ENCODE measurements around the gene ARL13B.

Gene ARL13B

DNA sequence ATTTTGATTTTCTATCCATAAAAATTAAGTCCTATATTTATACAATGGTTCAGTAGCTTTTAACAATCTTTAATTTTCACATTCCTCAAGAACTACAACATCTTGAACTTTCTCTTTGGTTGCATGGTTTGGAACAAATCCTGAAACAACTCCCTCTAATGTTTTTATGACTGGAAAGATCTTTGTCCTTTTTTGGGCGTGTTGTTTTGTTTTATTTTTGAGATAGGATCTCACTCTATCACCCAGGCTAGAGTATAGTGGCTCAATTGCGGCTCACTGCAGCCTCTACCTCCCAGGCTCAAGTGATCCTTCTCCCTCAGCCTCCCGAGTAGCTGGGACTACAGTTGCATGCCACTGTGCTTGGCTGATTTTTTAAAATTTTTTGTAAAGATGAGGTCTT is 44.4 kb downstream of the ARL13B start:
- no peak overlapping the region for H2BK120ac ChIP-seq (ENCODE audit: low read depth, low read length)
- peaks cover 0 to 7% of the 10 kb centered on the region in 2 donors for H3K36me3 ChIP-seq (replicated peaks in 1 of 2; ENCODE audit: control insufficient read depth in 2 of 2, insufficient read depth in 2 of 2, low read length in 2 of 2)
- no peaks in the 10 kb centered on the region for H3K79me1 ChIP-seq (ENCODE audit: low read depth, low read length)
- no peak overlapping the region for H2AFZ ChIP-seq (ENCODE audit: low read length)
- H2BK5ac ChIP-seq (ENCODE audit: low read length): no peak overlapping the region
- no CpG with 5 or more reads among the region's 3 CpGs for WGBS, 2 donors (ENCODE audit: extremely low coverage in 2 of 2, insufficient read length in 2 of 2, insufficient replicate concordance in 1 of 2)
- H3K9me3 ChIP-seq (replicated peaks in 1 of 2; ENCODE audit: control insufficient read depth in 2 of 2, insufficient read depth in 1 of 2, low read depth in 1 of 2, low read length in 2 of 2): no peaks in the 10 kb centered on the region
- no peak overlapping the region for H4K91ac ChIP-seq (ENCODE audit: low read depth, low read length, poor library complexity)
- H3K23ac ChIP-seq (ENCODE audit: low read depth, low read length, poor library complexity): no peak overlapping the region
- no peak overlapping the region for H2BK15ac ChIP-seq (ENCODE audit: low read length)
- no peak overlapping the region for H2AK5ac ChIP-seq (ENCODE audit: low read depth, low read length)
- no peak overlapping the region for H3K18ac ChIP-seq (ENCODE audit: low read length)
- no peak overlapping the region for H3K4me2 ChIP-seq (ENCODE audit: insufficient read depth, low read length, poor library complexity, severe bottlenecking)
- H3K9ac ChIP-seq (ENCODE audit: low read depth, low read length, poor library complexity): no peak overlapping the region
- DNase-seq (ENCODE audit: low spot score): no peak
- no peak overlapping the region for H3K4me3 ChIP-seq (ENCODE audit: low read length in 2 of 2)
- no peak overlapping the region for H2BK12ac ChIP-seq (ENCODE audit: low read length)
- H3K14ac ChIP-seq (ENCODE audit: low read length): no peak overlapping the region
- H4K8ac ChIP-seq (ENCODE audit: low read depth, low read length): no peak overlapping the region
- H3K4me1 ChIP-seq (ENCODE audit: control insufficient read depth in 2 of 2, insufficient read depth in 1 of 2, low read depth in 1 of 2, low read length in 2 of 2): no peaks in the 10 kb centered on the region
- no peak overlapping the region for H3K4ac ChIP-seq (ENCODE audit: low read length)
- no peaks in the 10 kb centered on the region for H3K27me3 ChIP-seq (ENCODE audit: control insufficient read depth in 3 of 3, insufficient read depth in 3 of 3, low read depth in 1 of 3, low read length in 3 of 3)
- H3K27ac ChIP-seq (replicated peaks; ENCODE audit: low read length): no peak overlapping the region

DNA sequence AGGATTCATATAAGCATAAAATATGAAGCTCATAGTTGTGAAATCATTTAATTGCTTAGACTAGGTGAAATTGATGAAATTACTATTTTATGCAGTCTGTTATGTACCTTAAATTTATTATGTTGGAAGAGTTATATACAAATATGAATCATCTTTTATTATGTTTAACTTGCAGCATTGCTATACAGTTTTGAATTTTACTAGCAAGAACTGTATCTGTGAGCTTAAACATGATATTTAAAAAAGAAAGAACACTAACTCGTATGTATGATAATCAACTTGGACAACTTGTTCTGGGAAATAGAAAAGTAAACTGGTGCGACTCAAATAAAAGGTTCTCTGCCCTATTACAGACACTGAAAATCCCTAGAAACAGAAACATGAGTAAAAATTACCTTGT is 46.7 kb downstream of the ARL13B start:
- Histone ChIP-seq H3K27ac (replicated peaks; ENCODE audit: low read length) (no peak overlapping the region), H4K91ac (ENCODE audit: low read depth, low read length, poor library complexity) (no peak overlapping the region), H2BK15ac (ENCODE audit: low read length) (no peak overlapping the region), H2AFZ (ENCODE audit: low read length) (no peak overlapping the region), H3K18ac (ENCODE audit: low read length) (no peak overlapping the region), H3K4me3 (ENCODE audit: low read length in 2 of 2) (no peak overlapping the region), H3K27me3 (ENCODE audit: control insufficient read depth in 3 of 3, insufficient read depth in 3 of 3, low read depth in 1 of 3, low read length in 3 of 3) (no peaks in the 10 kb centered on the region), H4K8ac (ENCODE audit: low read depth, low read length) (no peak overlapping the region), H3K36me3 (replicated peaks in 1 of 2; ENCODE audit: control insufficient read depth in 2 of 2, insufficient read depth in 2 of 2, low read length in 2 of 2) (peaks cover 0 to 3% of the 10 kb centered on the region in 2 donors), H3K79me1 (ENCODE audit: low read depth, low read length) (no peaks in the 10 kb centered on the region), H2BK12ac (ENCODE audit: low read length) (no peak overlapping the region), H2AK5ac (ENCODE audit: low read depth, low read length) (no peak overlapping the region), H3K4ac (ENCODE audit: low read length) (no peak overlapping the region), H3K9me3 (replicated peaks in 1 of 2; ENCODE audit: control insufficient read depth in 2 of 2, insufficient read depth in 1 of 2, low read depth in 1 of 2, low read length in 2 of 2) (no peaks in the 10 kb centered on the region), H2BK5ac (ENCODE audit: low read length) (no peak overlapping the region), H3K4me1 (ENCODE audit: control insufficient read depth in 2 of 2, insufficient read depth in 1 of 2, low read depth in 1 of 2, low read length in 2 of 2) (no peaks in the 10 kb centered on the region), H3K4me2 (ENCODE audit: insufficient read depth, low read length, poor library complexity, severe bottlenecking) (no peak overlapping the region), H2BK120ac (ENCODE audit: low read depth, low read length) (no peak overlapping the region), H3K14ac (ENCODE audit: low read length) (no peak overlapping the region), H3K9ac (ENCODE audit: low read depth, low read length, poor library complexity) (no peak overlapping the region), H3K23ac (ENCODE audit: low read depth, low read length, poor library complexity) (no peak overlapping the region)
- WGBS, 2 donors (ENCODE audit: extremely low coverage in 2 of 2, insufficient read length in 2 of 2, insufficient replicate concordance in 1 of 2): no CpG with 5 or more reads among the region's 2 CpGs
- no peak for DNase-seq (ENCODE audit: low spot score)

GRCh38 chr3:94028093-94028837 is 48.3 kb downstream of the ARL13B start, which contains the start of gene STX19:
TSS of gene STX19 (minus strand) at chr3:94028597. CDS start at chr3:94015269, 13,328 bp downstream.
- no CpG with 5 or more reads among the region's 8 CpGs for WGBS, 2 donors (ENCODE audit: extremely low coverage in 2 of 2, insufficient read length in 2 of 2, insufficient replicate concordance in 1 of 2)

GRCh38 chr3:94036909-94037507 is 57.1 kb downstream of the ARL13B start:
- Histone ChIP-seq H3K14ac (ENCODE audit: low read length) (no peak overlapping the region), H3K9me3 (replicated peaks in 1 of 2; ENCODE audit: control insufficient read depth in 2 of 2, insufficient read depth in 1 of 2, low read depth in 1 of 2, low read length in 2 of 2) (no peaks in the 10 kb centered on the region), H4K8ac (ENCODE audit: low read depth, low read length) (no peak overlapping the region), H3K4me1 (ENCODE audit: control insufficient read depth in 2 of 2, insufficient read depth in 1 of 2, low read depth in 1 of 2, low read length in 2 of 2) (no peaks in the 10 kb centered on the region), H2BK12ac (ENCODE audit: low read length) (no peak overlapping the region), H2BK120ac (ENCODE audit: low read depth, low read length) (no peak overlapping the region), H2BK5ac (ENCODE audit: low read length) (no peak overlapping the region), H2BK15ac (ENCODE audit: low read length) (no peak overlapping the region), H2AFZ (ENCODE audit: low read length) (no peak overlapping the region), H4K91ac (ENCODE audit: low read depth, low read length, poor library complexity) (no peak overlapping the region), H3K79me1 (ENCODE audit: low read depth, low read length) (peaks cover 1% of the 10 kb centered on the region), H3K23ac (ENCODE audit: low read depth, low read length, poor library complexity) (no peak overlapping the region), H3K36me3 (replicated peaks in 1 of 2; ENCODE audit: control insufficient read depth in 2 of 2, insufficient read depth in 2 of 2, low read length in 2 of 2) (peaks cover 0 to 36% of the 10 kb centered on the region in 2 donors), H3K4me3 (ENCODE audit: low read length in 2 of 2) (no peak overlapping the region), H3K9ac (ENCODE audit: low read depth, low read length, poor library complexity) (no peak overlapping the region), H2AK5ac (ENCODE audit: low read depth, low read length) (no peak overlapping the region), H3K27me3 (ENCODE audit: control insufficient read depth in 3 of 3, insufficient read depth in 3 of 3, low read depth in 1 of 3, low read length in 3 of 3) (no peaks in the 10 kb centered on the region), H3K18ac (ENCODE audit: low read length) (no peak overlapping the region), H3K4me2 (ENCODE audit: insufficient read depth, low read length, poor library complexity, severe bottlenecking) (no peak overlapping the region), H3K4ac (ENCODE audit: low read length) (no peak overlapping the region), H3K27ac (replicated peaks; ENCODE audit: low read length) (no peak overlapping the region)
- no peak for DNase-seq (ENCODE audit: low spot score)
- WGBS, 2 donors (ENCODE audit: extremely low coverage in 2 of 2, insufficient read length in 2 of 2, insufficient replicate concordance in 1 of 2): no CpG with 5 or more reads among the region's 3 CpGs

More at GRCh38 chr3:94028093-94028837, 48.3 kb downstream of the ARL13B start, which contains the start of gene STX19:
- Histone ChIP-seq H3K79me1 (ENCODE audit: low read depth, low read length) (no peaks in the 10 kb centered on the region), H2BK120ac (ENCODE audit: low read depth, low read length) (no peak within 1 kb of the TSS), H3K27ac (replicated peaks; ENCODE audit: low read length) (no peak within 1 kb of the TSS), H2AFZ (ENCODE audit: low read length) (no peak within 1 kb of the TSS), H4K91ac (ENCODE audit: low read depth, low read length, poor library complexity) (no peak within 1 kb of the TSS), H3K9ac (ENCODE audit: low read depth, low read length, poor library complexity) (no peak within 1 kb of the TSS), H2BK15ac (ENCODE audit: low read length) (no peak within 1 kb of the TSS), H2BK12ac (ENCODE audit: low read length) (no peak within 1 kb of the TSS), H4K8ac (ENCODE audit: low read depth, low read length) (no peak within 1 kb of the TSS), H3K4me1 (ENCODE audit: control insufficient read depth in 2 of 2, insufficient read depth in 1 of 2, low read depth in 1 of 2, low read length in 2 of 2) (no peaks in the 10 kb centered on the region), H2BK5ac (ENCODE audit: low read length) (no peak within 1 kb of the TSS), H3K4ac (ENCODE audit: low read length) (no peak within 1 kb of the TSS), H3K36me3 (replicated peaks in 1 of 2; ENCODE audit: control insufficient read depth in 2 of 2, insufficient read depth in 2 of 2, low read length in 2 of 2) (no peaks in the 10 kb centered on the region), H3K4me2 (ENCODE audit: insufficient read depth, low read length, poor library complexity, severe bottlenecking) (no peak within 1 kb of the TSS), H3K14ac (ENCODE audit: low read length) (no peak within 1 kb of the TSS), H3K4me3 (ENCODE audit: low read length in 2 of 2) (no peak within 1 kb of the TSS), H3K9me3 (replicated peaks in 1 of 2; ENCODE audit: control insufficient read depth in 2 of 2, insufficient read depth in 1 of 2, low read depth in 1 of 2, low read length in 2 of 2) (no peaks in the 10 kb centered on the region), H3K23ac (ENCODE audit: low read depth, low read length, poor library complexity) (no peak within 1 kb of the TSS), H3K18ac (ENCODE audit: low read length) (no peak within 1 kb of the TSS), H3K27me3 (ENCODE audit: control insufficient read depth in 3 of 3, insufficient read depth in 3 of 3, low read depth in 1 of 3, low read length in 3 of 3) (no peaks in the 10 kb centered on the region), H2AK5ac (ENCODE audit: low read depth, low read length) (no peak within 1 kb of the TSS)
- DNase-seq (ENCODE audit: low spot score): no peak
